HL-60 (cell line): ENCODE measurements around the gene DLL4.

Experiments used
- DNase-seq, 2 experiments: peaks; one replicate each; pipeline ENCODE4 v3.0.0-alpha.2; 2010 to 2020; ENCODE audit warnings: low read depth in 1 of 2, low spot score in 1 of 2
- H3K27ac ChIP-seq: fragments of 250-450 bp; sonication (Bioruptor Pico); replicated peaks from 2 replicates; pipeline ENCODE4 v1.5.1; 2020; ENCODE audit warnings: mild to moderate bottlenecking, moderate library complexity
- H3K27me3 ChIP-seq: fragments of 250-450 bp; sonication (Bioruptor Pico); 2 replicates; pipeline ENCODE4 v1.5.1; 2021; ENCODE audit warnings: mild to moderate bottlenecking, moderate library complexity; ENCODE audit not compliant: insufficient read depth, poor library complexity, severe bottlenecking
- H3K4me3 ChIP-seq: replicated peaks from 2 replicates; pipeline ENCODE4 v1.5.1; 2011; ENCODE audit warnings: mild to moderate bottlenecking, control low read depth, low read length; ENCODE audit not compliant: insufficient read depth
- CTCF ChIP-seq: IDR thresholded peaks from one replicate; pipeline ENCODE4 v1.5.1; 2011; ENCODE audit warnings: low read length, control low read depth, inconsistent platforms; ENCODE audit not compliant: insufficient read depth
- GABPA ChIP-seq: IDR thresholded peaks from 2 replicates; pipeline ENCODE4 v1.6.1; 2012; ENCODE audit warnings: low read depth
- POLR2AphosphoS5 ChIP-seq: IDR thresholded peaks from 2 replicates; pipeline ENCODE4 v1.6.1; 2012; ENCODE audit warnings: low read depth
- SPI1 ChIP-seq: IDR thresholded peaks from 2 replicates; pipeline ENCODE4 v1.6.1; 2012; ENCODE audit warnings: low read depth, mild to moderate bottlenecking, borderline replicate concordance
- TF ChIP-seq, protein P1 (sequence below): IDR thresholded peaks from 2 replicates; pipeline ENCODE4 v1.6.1; 2012; ENCODE audit warnings: low read depth; ENCODE audit not compliant: insufficient replicate concordance

The DLL4 gene

GRCh38 chr15:40941528-40942336 is 12.6 kb downstream of the DLL4 start:
- TF ChIP-seq CTCF (peak; percentile 1), SPI1 (peak; percentile 57; the same call in 1 of the 2 replicates), GABPA (no peak), POLR2AphosphoS5 (peak; percentile 39; the same call in 1 of the 2 replicates)
- TF ChIP-seq, protein P1, sequence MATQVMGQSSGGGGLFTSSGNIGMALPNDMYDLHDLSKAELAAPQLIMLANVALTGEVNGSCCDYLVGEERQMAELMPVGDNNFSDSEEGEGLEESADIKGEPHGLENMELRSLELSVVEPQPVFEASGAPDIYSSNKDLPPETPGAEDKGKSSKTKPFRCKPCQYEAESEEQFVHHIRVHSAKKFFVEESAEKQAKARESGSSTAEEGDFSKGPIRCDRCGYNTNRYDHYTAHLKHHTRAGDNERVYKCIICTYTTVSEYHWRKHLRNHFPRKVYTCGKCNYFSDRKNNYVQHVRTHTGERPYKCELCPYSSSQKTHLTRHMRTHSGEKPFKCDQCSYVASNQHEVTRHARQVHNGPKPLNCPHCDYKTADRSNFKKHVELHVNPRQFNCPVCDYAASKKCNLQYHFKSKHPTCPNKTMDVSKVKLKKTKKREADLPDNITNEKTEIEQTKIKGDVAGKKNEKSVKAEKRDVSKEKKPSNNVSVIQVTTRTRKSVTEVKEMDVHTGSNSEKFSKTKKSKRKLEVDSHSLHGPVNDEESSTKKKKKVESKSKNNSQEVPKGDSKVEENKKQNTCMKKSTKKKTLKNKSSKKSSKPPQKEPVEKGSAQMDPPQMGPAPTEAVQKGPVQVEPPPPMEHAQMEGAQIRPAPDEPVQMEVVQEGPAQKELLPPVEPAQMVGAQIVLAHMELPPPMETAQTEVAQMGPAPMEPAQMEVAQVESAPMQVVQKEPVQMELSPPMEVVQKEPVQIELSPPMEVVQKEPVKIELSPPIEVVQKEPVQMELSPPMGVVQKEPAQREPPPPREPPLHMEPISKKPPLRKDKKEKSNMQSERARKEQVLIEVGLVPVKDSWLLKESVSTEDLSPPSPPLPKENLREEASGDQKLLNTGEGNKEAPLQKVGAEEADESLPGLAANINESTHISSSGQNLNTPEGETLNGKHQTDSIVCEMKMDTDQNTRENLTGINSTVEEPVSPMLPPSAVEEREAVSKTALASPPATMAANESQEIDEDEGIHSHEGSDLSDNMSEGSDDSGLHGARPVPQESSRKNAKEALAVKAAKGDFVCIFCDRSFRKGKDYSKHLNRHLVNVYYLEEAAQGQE = no peak
- H3K4me3 ChIP-seq = peak overlapping the region; percentile 55
- H3K27me3 ChIP-seq = no peaks in the 10 kb centered on the region
- DNase-seq = peak; percentile 78 to 84
- peak overlapping the region; percentile 91 for H3K27ac ChIP-seq

GRCh38 chr15:40942337-40942854 is 13.3 kb downstream of the DLL4 start:
- no peaks in the 10 kb centered on the region for H3K27me3 ChIP-seq
- peak overlapping the region; percentile 91 for H3K27ac ChIP-seq
- H3K4me3 ChIP-seq = peak overlapping the region; percentile 55
- peak in 1 of 2 experiments; percentile 84 for DNase-seq
- TF ChIP-seq SPI1 = no peak; the same call in 1 of the 2 replicates
- TF ChIP-seq, protein P1 = no peak
- TF ChIP-seq CTCF = no peak
- peak; percentile 48 for TF ChIP-seq POLR2AphosphoS5
- TF ChIP-seq GABPA = peak; percentile 25; the same call in 1 of the 2 replicates

DNA sequence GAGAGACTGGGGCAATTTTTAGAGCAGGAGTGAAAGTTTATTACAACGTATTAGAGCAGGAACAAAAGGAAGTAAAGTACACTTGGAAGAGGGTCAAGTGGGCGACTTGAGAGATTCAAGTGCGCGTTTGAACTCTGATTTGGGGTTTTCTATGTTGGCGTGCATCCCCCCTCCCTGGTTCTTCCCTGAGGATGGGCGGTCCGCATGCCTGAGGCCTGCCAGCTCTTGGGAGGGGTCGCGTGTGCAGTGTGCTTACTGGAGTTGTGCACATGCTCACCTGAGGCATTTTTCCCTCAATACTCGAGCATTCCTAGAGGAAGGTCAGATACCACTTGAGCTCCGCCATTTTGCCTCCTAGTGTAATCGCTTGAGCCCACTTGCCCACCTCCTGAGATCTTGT is 13.7 kb downstream of the DLL4 start:
- DNase-seq = no peak
- H3K27me3 ChIP-seq = no peaks in the 10 kb centered on the region
- no peak for TF ChIP-seq CTCF
- no peak for TF ChIP-seq POLR2AphosphoS5
- no peak for TF ChIP-seq GABPA
- TF ChIP-seq SPI1 = no peak
- TF ChIP-seq, protein P1 = no peak
- H3K27ac ChIP-seq = peak overlapping the region; percentile 91
- peak overlapping the region; percentile 55 for H3K4me3 ChIP-seq
